Right cardiac atrium (tissue), 5 donors: ENCODE data around the gene CILP2. TPM values are rescaled to one million over a fixed set of nuclear protein-coding genes. Genes with fewer than 3 reads are reported as not detected.

ENCODE experiments used
- ATAC-seq, 2 donors: fragments of 200-7000 bp; cut with Tn5 transposase; one replicate each; pipeline versions ENCODE4 v1.8.0 to v1.9.1; 2020; ENCODE audit warnings: moderate library complexity in 2 of 2, mild to moderate bottlenecking in 1 of 2
- DNase-seq, 3 donors: peaks; one replicate each; pipeline ENCODE4 v3.0.0-alpha.2; 2020
- H3K27ac ChIP-seq: one replicate; pipeline ENCODE4 v1.5.1; 2013; ENCODE audit warnings: mild to moderate bottlenecking, low read length, control low read depth, moderate library complexity
- H3K27me3 ChIP-seq: one replicate; pipeline ENCODE4 v1.6.1; 2013; ENCODE audit not compliant: control insufficient read depth, insufficient read depth
- H3K4me1 ChIP-seq: one replicate; pipeline ENCODE4 v1.6.1; 2013; ENCODE audit warnings: low read length; ENCODE audit not compliant: control insufficient read depth, insufficient read depth
- H3K4me3 ChIP-seq: one replicate; pipeline ENCODE4 v1.5.1; 2013; ENCODE audit warnings: low read length, control low read depth
- H3K9me3 ChIP-seq: one replicate; pipeline ENCODE4 v1.6.1; 2013; ENCODE audit warnings: low read length; ENCODE audit not compliant: control insufficient read depth
- WGBS: extraction: QIAGEN DNeasy Blood & Tissue Kit; methylation state at CpG from one replicate; pipeline ENCODE4 v1.1.7; 2013; 5-methylcytosine and 5-hydroxymethylcytosine counted together
- intact Hi-C, 4 donors: fragments of 100-400 bp; cut with DNase I; formaldehyde crosslinking; loops; one replicate each; pipeline versions ENCODE4 v1.11.0 to v1.14.0; 2022 to 2023
- long read RNA-seq, 4 donors: library from polyadenylated mRNA; unstranded; transcript quantifications; one replicate each; pipeline ENCODE4 v2.0.0, GENCODE V29; 2020 to 2021
- polyA plus RNA-seq: library from polyadenylated mRNA; stranded (reverse); fragments of 200-250 nt; gene quantifications from one replicate; pipeline ENCODE4 v1.2.3, GENCODE V29; 2013
- total RNA-seq, 4 donors: library from RNA; stranded (reverse); fragmentation: NEBNext Ultra II Directional; extraction: Animal tissue kit (Norgen Biotek cat#: 25700); gene quantifications; one replicate each; pipeline ENCODE4 v1.2.1, GENCODE V29; 2021
- donor health status: healthy with polysubstance abuse.
- donor health status: DM: no; HTN: yes; CAD: no.
- donor health status: DM: no; HTN: no; CAD: no.
- donor health status: DM: no; HTN: yes; CAD: no; lungs with severe emphysema.
- donor health status: DM: yes; HTN: yes; CAD: no.

Gene CILP2
- total RNA-seq (under 1 TPM; 0.08 to 0.39 (median 0.22) TPM), polyA plus RNA-seq (0.05 TPM)
- long read RNA-seq, donor 1, result 0 reads
- long read RNA-seq, donor 2, result 0 reads
- long read RNA-seq, donor 3, partial matches to known transcripts, result 0 of 1 reads
- long read RNA-seq, donor 3, other reads (novel, unspliced or antisense), result 1 of 1 reads
- long read RNA-seq, donor 4, result 0 reads

- peaks cover 2% of the 10 kb centered on the region for H3K4me1 ChIP-seq
- DNase-seq, result peak; percentile 63 to 87 (median 86)
- H3K9me3 ChIP-seq, result no peaks in the 10 kb centered on the region
- H3K27ac ChIP-seq, result no peak within 1 kb of the TSS
- 3% methylated on average over 56 of the region's 56 CpGs for WGBS
- peak; percentile 32 to 45 for ATAC-seq
- peak within 1 kb of the TSS; percentile 0 for H3K4me3 ChIP-seq
- intact Hi-C loops, result loop anchor here in 3 of 4 donors (10.0 kb wide), 3 partner anchors 107 to 417 kb away; partner anchors contain the start of gene GMIP (in 1 of the 3)
- H3K27me3 ChIP-seq, result no peaks in the 10 kb centered on the region
These were observed at the start of gene CILP2 for GRCh38 chr19:19538061-19538784. CILP2 (plus strand) TSS chr19:19538265; CDS start chr19:19538350, 85 bp downstream.

- DNase-seq, result peak; percentile 83 to 91 (median 89)
- peak overlapping the region; percentile 25 for H3K4me3 ChIP-seq
- H3K27me3 ChIP-seq, result no peaks in the 10 kb centered on the region
- H3K4me1 ChIP-seq, result peaks cover 17% of the 10 kb centered on the region
- intact Hi-C loops, result loop anchor here in 1 of 4 donors (10.0 kb wide), 1 partner anchor 84 kb away; the partner anchor contains the start of gene GATAD2A
- ATAC-seq, result peak; percentile 65 to 77
- peak overlapping the region; percentile 62 for H3K27ac ChIP-seq
- H3K9me3 ChIP-seq, result no peaks in the 10 kb centered on the region
- WGBS, result 28% methylated on average over 14 of the region's 14 CpGs
These were observed 49.0 kb upstream of the CILP2 start for GRCh38 chr19:19488875-19489690.

GRCh38 chr19:19489804-19490204, 48.3 kb upstream of the CILP2 start:
- H3K4me1 ChIP-seq, result peaks cover 16% of the 10 kb centered on the region
- H3K27ac ChIP-seq, result peak overlapping the region; percentile 62
- H3K27me3 ChIP-seq, result no peaks in the 10 kb centered on the region
- 55% methylated on average over 9 of the region's 9 CpGs for WGBS
- intact Hi-C loops, result loop anchor here (2.0 to 10.0 kb wide), 3 partner anchors 85 to 125 kb away; partner anchors contain the start of gene GATAD2A (in 1 of the 4)
- ATAC-seq (peak; percentile 5 to 7), DNase-seq (peak in 1 of 3 donors; percentile 60)
- no peak overlapping the region for H3K4me3 ChIP-seq
- H3K9me3 ChIP-seq, result no peaks in the 10 kb centered on the region

GRCh38 chr19:19490214-19490968, 47.7 kb upstream of the CILP2 start:
- ATAC-seq (peak; percentile 42 to 44), DNase-seq (peak; percentile 64 to 88 (median 83))
- intact Hi-C loops, result loop anchor here (2.0 to 5.0 kb wide), 2 partner anchors 123 to 126 kb away; no protein-coding TSS in a partner anchor
- WGBS, result 26% methylated on average over 20 of the region's 20 CpGs
- H3K9me3 ChIP-seq, result no peaks in the 10 kb centered on the region
- peak overlapping the region; percentile 51 for H3K27ac ChIP-seq
- H3K4me3 ChIP-seq, result no peak overlapping the region
- H3K4me1 ChIP-seq, result peaks cover 13% of the 10 kb centered on the region
- H3K27me3 ChIP-seq, result no peaks in the 10 kb centered on the region

- Histone ChIP-seq H3K4me1 (peaks cover 13% of the 10 kb centered on the region), H3K9me3 (no peaks in the 10 kb centered on the region), H3K4me3 (no peak overlapping the region), H3K27me3 (no peaks in the 10 kb centered on the region), H3K27ac (no peak overlapping the region)
- no peak for ATAC-seq
- DNase-seq, result peak in 1 of 3 donors; percentile 52
- 83% methylated on average over 15 of the region's 15 CpGs for WGBS
- intact Hi-C loops, result loop anchor here (2.0 to 5.0 kb wide), 2 partner anchors 124 to 127 kb away; no protein-coding TSS in a partner anchor
These were observed 46.6 kb upstream of the CILP2 start for GRCh38 chr19:19491321-19492025.

- WGBS, result 87% methylated on average over 21 of the region's 21 CpGs
- intact Hi-C loops, result loop anchor here in 3 of 4 donors (5.0 kb wide), 1 partner anchor 125 kb away; no protein-coding TSS in a partner anchor
- Histone ChIP-seq H3K27ac (no peak overlapping the region), H3K4me1 (peaks cover 13% of the 10 kb centered on the region), H3K9me3 (no peaks in the 10 kb centered on the region), H3K27me3 (no peaks in the 10 kb centered on the region), H3K4me3 (no peak overlapping the region)
- ATAC-seq, result no peak
- peak in 1 of 3 donors; percentile 59 for DNase-seq
These were observed 45.9 kb upstream of the CILP2 start for GRCh38 chr19:19492026-19492610.

- Histone ChIP-seq H3K4me1 (peaks cover 7% of the 10 kb centered on the region), H3K9me3 (no peaks in the 10 kb centered on the region), H3K27ac (no peak overlapping the region), H3K27me3 (no peaks in the 10 kb centered on the region), H3K4me3 (no peak overlapping the region)
- ATAC-seq (no peak), DNase-seq (peak in 1 of 3 donors; percentile 46)
- 79% methylated on average over 15 of the region's 15 CpGs for WGBS
- intact Hi-C loops, result loop anchor here in 3 of 4 donors (5.0 kb wide), 1 partner anchor 127 kb away; no protein-coding TSS in a partner anchor
These were observed 44.1 kb upstream of the CILP2 start for GRCh38 chr19:19493841-19494546.

- intact Hi-C loops, result no loop called here
- no peaks in the 10 kb centered on the region for H3K27me3 ChIP-seq
- H3K27ac ChIP-seq, result no peak overlapping the region
- no peak for ATAC-seq
- H3K4me3 ChIP-seq, result no peak overlapping the region
- WGBS, result 94% methylated on average over 30 of the region's 30 CpGs
- no peaks in the 10 kb centered on the region for H3K4me1 ChIP-seq
- DNase-seq, result peak in 2 of 3 donors; percentile 44 to 63
- no peaks in the 10 kb centered on the region for H3K9me3 ChIP-seq
These were observed 42.2 kb upstream of the CILP2 start for GRCh38 chr19:19495614-19496603.
